H1 (cell line): ENCODE results near the gene TSC2. TPM values are rescaled to one million over a fixed set of nuclear protein-coding genes. Genes with fewer than 3 reads are reported as not detected.

ENCODE experiments used
- ATF2 ChIP-seq: IDR thresholded peaks from 2 replicates; pipeline ENCODE4 v1.6.1; 2012; ENCODE audit warnings: low read length, inconsistent platforms
- polyA plus RNA-seq, 7 experiments: library from polyadenylated mRNA; depleted of rRNA in 3 of 7; stranded (reverse) in 5 of 7; unstranded in 2 of 7; fragments of >200 nt in 5 of 7; fragments of 200-250 nt in 2 of 7; gene quantifications; 1 replicate in 5 of 7; 2 replicates in 1 of 7; 4 replicates in 1 of 7; pipeline versions ENCODE4 v1.2.1 to v1.2.3, GENCODE V29; 2011 to 2013; ENCODE audit warnings: missing spikeins in 2 of 7, mixed read lengths in 2 of 7
- total RNA-seq: library from RNA; stranded (reverse); fragmentation: NEBNext Ultra II Directional; extraction: Animal tissue kit (Norgen Biotek cat#: 25700); gene quantifications from 2 replicates; pipeline ENCODE4 v1.2.1, GENCODE V29; 2021

TSC2 gene
- total and polyA plus RNA-seq, 2 of the 8 experiments (the other 6 are each of a cell fraction or from before 2014, with no cell fraction given): 65.9 to 96.6 TPM

GRCh38 chr16:2092256-2092620, 44.5 kb downstream of the TSC2 start (continued):
- TF ChIP-seq ATF2: no peak
